ENCODE data around the gene CHAC1.

GRCh38 chr15:41001524-41002214 is 48.4 kb downstream of the CHAC1 start:
- TF ChIP-seq YY1 (IDR thresholded peaks at IDR 0.05; ENCODE audit: insufficient read depth, insufficient read length) = no peak
- no peak for TF ChIP-seq SUZ12 (IDR thresholded peaks at IDR 0.05; ENCODE audit: extremely low read depth, insufficient read depth, insufficient read length)
